Fibroblast of the conjunctiva (primary cell): Measurements from ENCODE around the gene EHD3.

Experiments
- DNase-seq: peaks from one replicate; pipeline ENCODE4 v3.0.0-alpha.2; 2010; ENCODE audit warnings: low read depth

The EHD3 gene

GRCh38 chr2:31237348-31238017 lies 3.5 kb downstream of the EHD3 start:
- no peak for DNase-seq

- no peak for DNase-seq
Measured at GRCh38 chr2:31238126-31238905, 4.4 kb downstream of the EHD3 start.

GRCh38 chr2:31238906-31239592 lies 5.1 kb downstream of the EHD3 start:
- no peak for DNase-seq

- DNase-seq = peak; percentile 9
Measured at GRCh38 chr2:31239593-31240177, 5.7 kb downstream of the EHD3 start.

- no peak for DNase-seq
Measured at GRCh38 chr2:31240381-31241365, 6.7 kb downstream of the EHD3 start.

- no peak for DNase-seq
Measured at GRCh38 chr2:31241625-31242270, 7.8 kb downstream of the EHD3 start.

- DNase-seq = no peak
Measured at GRCh38 chr2:31243053-31243452, 9.1 kb downstream of the EHD3 start.

- no peak for DNase-seq
Measured at GRCh38 chr2:31244101-31244500, 10.1 kb downstream of the EHD3 start.

- DNase-seq = no peak
Measured at GRCh38 chr2:31246184-31246852, 12.4 kb downstream of the EHD3 start.

GRCh38 chr2:31247711-31248110 lies 13.8 kb downstream of the EHD3 start:
- DNase-seq = no peak

GRCh38 chr2:31248139-31248538 lies 14.2 kb downstream of the EHD3 start:
- DNase-seq = no peak

- no peak for DNase-seq
Measured at GRCh38 chr2:31249009-31249690, 15.2 kb downstream of the EHD3 start.

- DNase-seq = no peak
Measured at GRCh38 chr2:31251018-31251417, 17.1 kb downstream of the EHD3 start.

- DNase-seq = no peak
Measured at GRCh38 chr2:31251851-31252250, 17.9 kb downstream of the EHD3 start.

- no peak for DNase-seq
Measured at GRCh38 chr2:31253356-31254131, 19.6 kb downstream of the EHD3 start.

GRCh38 chr2:31254237-31255203 lies 20.6 kb downstream of the EHD3 start:
- DNase-seq = no peak

- DNase-seq = no peak
Measured at GRCh38 chr2:31255911-31256571, 22.1 kb downstream of the EHD3 start.
